Measurements from ENCODE around the gene EIF5.

EIF5 gene

GRCh38 chr14:103333754-103334643 lies at the start of gene EIF5:
EIF5 (plus strand) TSS chr14:103334237; CDS start chr14:103335861, 1,624 bp downstream.
- H3K27me3 Mint-ChIP-seq (ENCODE audit: low read depth): peaks cover 4% of the 10 kb centered on the region
- H3K36me3 Mint-ChIP-seq (ENCODE audit: low read depth): peaks cover 41% of the 10 kb centered on the region
- peak within 1 kb of the TSS; percentile 96 for H3K27ac Mint-ChIP-seq
- peak within 1 kb of the TSS; percentile 93 for H3K4me3 Mint-ChIP-seq
- H3K9me3 Mint-ChIP-seq: no peaks in the 10 kb centered on the region
- H3K4me1 Mint-ChIP-seq (ENCODE audit: low read depth): peaks cover 26% of the 10 kb centered on the region

GRCh38 chr14:103284574-103285467 lies 49.2 kb upstream of the EIF5 start:
- H3K4me3 Mint-ChIP-seq: no peak overlapping the region
- peaks cover 54% of the 10 kb centered on the region for H3K27me3 Mint-ChIP-seq (ENCODE audit: low read depth)
- no peaks in the 10 kb centered on the region for H3K36me3 Mint-ChIP-seq (ENCODE audit: low read depth)
- no peaks in the 10 kb centered on the region for H3K9me3 Mint-ChIP-seq
- H3K27ac Mint-ChIP-seq: no peak overlapping the region
- no peaks in the 10 kb centered on the region for H3K4me1 Mint-ChIP-seq (ENCODE audit: low read depth)

DNA sequence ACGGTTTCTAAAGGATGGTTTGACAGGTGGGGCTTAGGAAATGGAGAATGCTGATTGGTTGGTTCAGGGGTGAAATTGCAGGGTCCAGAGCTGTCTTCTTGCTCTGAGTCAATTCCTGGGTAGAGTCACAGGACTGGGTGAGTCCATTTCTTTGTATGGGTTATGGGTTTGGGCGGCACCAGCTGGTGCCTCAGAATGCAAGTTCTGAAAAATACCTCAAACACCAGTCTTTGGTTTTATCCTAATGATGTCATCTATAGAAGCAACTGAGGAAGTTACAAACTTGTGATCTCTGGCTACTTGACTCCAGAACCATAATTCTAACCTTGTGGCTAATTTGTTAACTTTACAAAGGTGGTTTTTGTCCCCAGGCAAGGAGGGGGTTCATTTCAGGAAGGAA lies 47.6 kb upstream of the EIF5 start:
- Mint-ChIP-seq H3K4me3 (no peak overlapping the region), H3K9me3 (no peaks in the 10 kb centered on the region), H3K27me3 (ENCODE audit: low read depth) (peaks cover 40% of the 10 kb centered on the region), H3K27ac (no peak overlapping the region), H3K4me1 (ENCODE audit: low read depth) (no peaks in the 10 kb centered on the region), H3K36me3 (ENCODE audit: low read depth) (no peaks in the 10 kb centered on the region)

- Mint-ChIP-seq H3K4me3 (no peak overlapping the region), H3K4me1 (ENCODE audit: low read depth) (no peaks in the 10 kb centered on the region)
These were observed 46.8 kb upstream of the EIF5 start for GRCh38 chr14:103286968-103287850.

DNA sequence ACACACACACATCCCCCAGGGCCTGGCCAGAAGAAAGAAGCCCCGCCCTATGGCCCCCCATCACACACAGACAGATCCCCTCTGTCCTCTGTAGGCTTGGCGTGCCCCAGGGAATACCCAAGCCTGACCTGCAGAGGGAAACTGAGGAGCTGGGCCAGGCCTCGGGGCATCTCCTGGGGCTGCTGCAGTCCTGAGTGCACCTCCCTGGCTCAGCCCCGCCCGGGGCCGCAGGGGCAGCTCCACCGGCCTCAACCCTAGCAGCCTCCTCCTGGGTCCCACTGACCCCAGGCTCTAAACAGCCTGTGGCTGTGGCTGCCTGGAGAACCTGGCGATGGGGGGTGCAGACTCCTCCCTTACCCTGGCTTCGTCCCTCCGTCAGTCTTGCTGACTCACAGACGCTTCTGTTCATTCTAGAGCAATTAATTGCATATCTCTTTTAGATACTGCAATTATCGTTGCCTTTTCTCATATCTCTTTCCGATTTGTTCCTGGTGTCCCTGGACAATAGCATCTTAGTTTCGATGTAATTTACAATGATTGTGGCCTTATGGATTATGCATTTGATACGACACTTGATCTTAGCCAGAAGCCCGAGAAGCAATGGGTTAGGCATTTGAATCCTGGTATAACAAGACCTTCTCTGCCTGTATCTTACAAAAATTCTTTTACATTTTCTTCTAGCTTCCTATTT lies 45.8 kb upstream of the EIF5 start:
- H3K27ac Mint-ChIP-seq: no peak overlapping the region
- H3K4me1 Mint-ChIP-seq (ENCODE audit: low read depth): no peaks in the 10 kb centered on the region
- H3K27me3 Mint-ChIP-seq (ENCODE audit: low read depth): peaks cover 36% of the 10 kb centered on the region
- no peak overlapping the region for H3K4me3 Mint-ChIP-seq
- H3K9me3 Mint-ChIP-seq: no peaks in the 10 kb centered on the region
- no peaks in the 10 kb centered on the region for H3K36me3 Mint-ChIP-seq (ENCODE audit: low read depth)

More at GRCh38 chr14:103286968-103287850, 46.8 kb upstream of the EIF5 start:
- Mint-ChIP-seq H3K27ac (no peak overlapping the region), H3K9me3 (no peaks in the 10 kb centered on the region), H3K27me3 (ENCODE audit: low read depth) (peaks cover 35% of the 10 kb centered on the region), H3K36me3 (ENCODE audit: low read depth) (no peaks in the 10 kb centered on the region)

GRCh38 chr14:103290056-103290455 lies 44.0 kb upstream of the EIF5 start:
- Mint-ChIP-seq H3K9me3 (no peaks in the 10 kb centered on the region), H3K4me1 (ENCODE audit: low read depth) (no peaks in the 10 kb centered on the region), H3K4me3 (no peak overlapping the region), H3K36me3 (ENCODE audit: low read depth) (no peaks in the 10 kb centered on the region), H3K27me3 (ENCODE audit: low read depth) (peaks cover 30% of the 10 kb centered on the region), H3K27ac (no peak overlapping the region)

- no peaks in the 10 kb centered on the region for H3K9me3 Mint-ChIP-seq
- no peak overlapping the region for H3K27ac Mint-ChIP-seq
- no peak overlapping the region for H3K4me3 Mint-ChIP-seq
- H3K27me3 Mint-ChIP-seq (ENCODE audit: low read depth): peaks cover 26% of the 10 kb centered on the region
- no peaks in the 10 kb centered on the region for H3K36me3 Mint-ChIP-seq (ENCODE audit: low read depth)
- H3K4me1 Mint-ChIP-seq (ENCODE audit: low read depth): no peaks in the 10 kb centered on the region
These were observed 43.5 kb upstream of the EIF5 start for GRCh38 chr14:103290494-103290893.

DNA sequence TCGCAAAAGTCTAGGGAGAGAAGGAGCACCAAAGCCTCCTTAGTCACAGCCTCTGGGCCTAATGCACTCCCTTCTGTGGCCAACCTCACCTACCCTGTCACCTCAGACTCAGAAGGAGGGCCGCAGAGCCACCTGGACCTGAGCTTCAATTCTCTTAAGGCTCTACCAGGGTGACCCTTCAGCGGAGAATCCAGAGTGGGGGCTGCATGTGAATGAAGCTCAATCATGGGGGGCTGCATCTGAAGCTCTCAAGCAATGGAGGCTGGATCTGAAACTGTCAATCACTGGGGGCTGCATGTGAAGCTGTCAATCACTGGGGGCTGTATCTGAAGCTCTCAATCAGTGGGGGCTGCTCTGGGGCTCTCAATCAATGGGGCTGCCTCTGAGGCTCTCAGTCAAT lies 43.1 kb upstream of the EIF5 start:
- no peaks in the 10 kb centered on the region for H3K9me3 Mint-ChIP-seq
- H3K36me3 Mint-ChIP-seq (ENCODE audit: low read depth): no peaks in the 10 kb centered on the region
- no peak overlapping the region for H3K27ac Mint-ChIP-seq
- peaks cover 23% of the 10 kb centered on the region for H3K27me3 Mint-ChIP-seq (ENCODE audit: low read depth)
- no peak overlapping the region for H3K4me3 Mint-ChIP-seq
- H3K4me1 Mint-ChIP-seq (ENCODE audit: low read depth): no peaks in the 10 kb centered on the region

- no peak overlapping the region for H3K27ac Mint-ChIP-seq
These were observed 41.3 kb upstream of the EIF5 start for GRCh38 chr14:103292426-103293374.

GRCh38 chr14:103293465-103293864 lies 40.6 kb upstream of the EIF5 start:
- Mint-ChIP-seq H3K27ac (no peak overlapping the region), H3K9me3 (no peaks in the 10 kb centered on the region), H3K27me3 (ENCODE audit: low read depth) (peaks cover 15% of the 10 kb centered on the region), H3K36me3 (ENCODE audit: low read depth) (no peaks in the 10 kb centered on the region), H3K4me3 (no peak overlapping the region), H3K4me1 (ENCODE audit: low read depth) (no peaks in the 10 kb centered on the region)

More at GRCh38 chr14:103292426-103293374, 41.3 kb upstream of the EIF5 start:
- Mint-ChIP-seq H3K4me3 (no peak overlapping the region), H3K9me3 (no peaks in the 10 kb centered on the region), H3K36me3 (ENCODE audit: low read depth) (no peaks in the 10 kb centered on the region), H3K4me1 (ENCODE audit: low read depth) (no peaks in the 10 kb centered on the region), H3K27me3 (ENCODE audit: low read depth) (peaks cover 18% of the 10 kb centered on the region)

DNA sequence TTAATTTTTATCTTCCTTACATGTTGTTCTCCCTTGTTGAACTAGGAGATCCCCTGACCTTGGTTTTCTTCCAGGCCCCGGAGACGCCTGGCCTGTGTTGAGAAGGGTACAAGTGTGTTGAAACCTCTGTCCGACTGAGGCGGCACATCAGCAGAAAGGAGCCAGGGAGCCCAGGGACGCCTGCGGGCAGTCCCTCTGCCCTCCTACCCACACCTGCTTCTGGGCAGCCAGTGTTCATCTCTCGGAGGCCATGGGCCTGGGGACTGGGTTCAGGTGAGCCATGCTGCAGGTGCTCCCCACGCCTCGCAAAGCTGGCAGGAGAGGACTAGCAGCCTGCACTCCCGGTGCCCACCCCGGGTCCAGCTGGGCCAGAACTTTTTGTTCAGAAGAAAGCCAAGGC lies 39.9 kb upstream of the EIF5 start:
- H3K27ac Mint-ChIP-seq: no peak overlapping the region
- H3K27me3 Mint-ChIP-seq (ENCODE audit: low read depth): peaks cover 12% of the 10 kb centered on the region
- no peaks in the 10 kb centered on the region for H3K36me3 Mint-ChIP-seq (ENCODE audit: low read depth)
- H3K4me3 Mint-ChIP-seq: no peak overlapping the region
- no peaks in the 10 kb centered on the region for H3K4me1 Mint-ChIP-seq (ENCODE audit: low read depth)
- H3K9me3 Mint-ChIP-seq: no peaks in the 10 kb centered on the region

DNA sequence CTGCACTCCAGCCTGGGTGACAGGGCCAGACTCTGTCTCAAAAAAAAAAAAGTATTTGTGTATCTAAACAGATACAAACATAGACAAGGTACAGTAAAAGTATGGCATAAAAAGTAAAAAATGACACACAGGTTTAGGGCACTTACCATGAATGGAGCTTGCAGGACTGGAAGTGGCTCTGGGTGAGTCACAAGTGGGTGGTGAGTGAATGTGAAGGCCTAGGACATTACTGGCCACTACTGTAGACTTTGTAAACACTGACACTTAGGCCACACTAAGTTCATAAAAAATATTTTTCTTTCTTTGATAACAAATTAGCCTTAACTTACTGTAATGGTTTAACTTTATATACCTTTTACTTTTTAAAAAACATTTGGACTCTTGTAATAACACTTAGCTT lies 38.0 kb upstream of the EIF5 start:
- peaks cover 12% of the 10 kb centered on the region for H3K27me3 Mint-ChIP-seq (ENCODE audit: low read depth)
- H3K9me3 Mint-ChIP-seq: no peaks in the 10 kb centered on the region
- H3K4me1 Mint-ChIP-seq (ENCODE audit: low read depth): no peaks in the 10 kb centered on the region
- H3K36me3 Mint-ChIP-seq (ENCODE audit: low read depth): no peaks in the 10 kb centered on the region
- H3K4me3 Mint-ChIP-seq: no peak overlapping the region
- no peak overlapping the region for H3K27ac Mint-ChIP-seq

GRCh38 chr14:103296987-103297386 lies 37.0 kb upstream of the EIF5 start:
- no peaks in the 10 kb centered on the region for H3K36me3 Mint-ChIP-seq (ENCODE audit: low read depth)
- H3K9me3 Mint-ChIP-seq: no peaks in the 10 kb centered on the region

More at GRCh38 chr14:103296987-103297386, 37.0 kb upstream of the EIF5 start:
- Mint-ChIP-seq H3K4me1 (ENCODE audit: low read depth) (no peaks in the 10 kb centered on the region), H3K4me3 (no peak overlapping the region), H3K27me3 (ENCODE audit: low read depth) (peaks cover 12% of the 10 kb centered on the region), H3K27ac (no peak overlapping the region)
